T-cell (primary cell): ENCODE results near the gene FGF10. TPM values are rescaled to one million over a fixed set of nuclear protein-coding genes. Genes with fewer than 3 reads are reported as not detected.

Experiments
- ATAC-seq, 4 experiments: fragments of 200-7000 bp in 3 of 4; fragments of 150-1000 bp in 1 of 4; cut with Tn5 transposase; replicated peaks in 1 of 4; 1 replicate in 3 of 4; 2 replicates in 1 of 4; pipeline ENCODE4 v1.10.0; 2021; ENCODE audit warnings: moderate library complexity in 3 of 4, mild to moderate bottlenecking in 2 of 4, moderate number of reproducible peaks in 1 of 4
- CTCF ChIA-PET, 2 donors: fragments of 300-600 bp; sonication (Branson Sonifier 250); formaldehyde crosslinking; loops; one replicate each; lab custom pipeline; 2022; ENCODE audit warnings: antibody characterized with exemption in 2 of 2; lab: Charles Lee
- POLR2A ChIA-PET, 2 donors: fragments of 300-600 bp; sonication (Branson Sonifier 250); formaldehyde crosslinking; loops; one replicate each; lab custom pipeline; 2022; ENCODE audit warnings: antibody characterized with exemption in 2 of 2; lab: Charles Lee
- DNase-seq, 35 experiments: peaks; one replicate each; pipeline versions ENCODE4 v3.0.0 to v3.0.0-alpha.2; 2013 to 2023
- H3K27ac ChIP-seq: one replicate; pipeline ENCODE4 v1.5.1; 2013; ENCODE audit warnings: low read length
- H3K27me3 ChIP-seq, 2 experiments: replicated peaks in 1 of 2; 1 replicate in 1 of 2; 2 replicates in 1 of 2; pipeline versions ENCODE4 v1.6.1 to v1.7.0; 2013; ENCODE audit warnings: low read length in 1 of 2, mixed read lengths in 1 of 2; ENCODE audit not compliant: control insufficient read depth in 2 of 2, insufficient read depth in 2 of 2; ENCODE audit errors: extremely low read depth in 1 of 2
- H3K36me3 ChIP-seq, 2 donors: 1 replicate in 1 of 2; 2 replicates in 1 of 2; pipeline versions ENCODE4 v1.6.1 to v1.7.0; 2013; ENCODE audit warnings: low read length in 1 of 2; ENCODE audit not compliant: control insufficient read depth in 2 of 2, insufficient read depth in 1 of 2; ENCODE audit errors: extremely low read depth in 1 of 2
- H3K4me1 ChIP-seq, 2 experiments: 1 replicate in 1 of 2; 2 replicates in 1 of 2; pipeline versions ENCODE4 v1.6.1 to v1.7.0; 2013; ENCODE audit warnings: low read length in 2 of 2, mixed read lengths in 1 of 2; ENCODE audit not compliant: insufficient read depth in 2 of 2, control insufficient read depth in 1 of 2; ENCODE audit errors: extremely low read depth in 1 of 2
- H3K4me3 ChIP-seq, 2 donors: 1 replicate in 1 of 2; 2 replicates in 1 of 2; pipeline versions ENCODE4 v1.5.1 to v1.7.0; 2013; ENCODE audit warnings: mild to moderate bottlenecking in 2 of 2, low read length in 1 of 2, moderate library complexity in 1 of 2; ENCODE audit not compliant: control insufficient read depth in 1 of 2; ENCODE audit errors: extremely low read depth in 1 of 2
- H3K9me3 ChIP-seq: 2 replicates; pipeline ENCODE4 v1.7.0; 2013
- H3K27ac Mint-ChIP-seq, 2 donors: one replicate each; pipeline ENCODE4 v1.8.0; 2020 to 2021; ENCODE audit warnings: mild to moderate bottlenecking in 2 of 2, mixed read lengths in 2 of 2
- H3K27me3 Mint-ChIP-seq, 2 donors: one replicate each; pipeline ENCODE4 v1.8.0; 2021 to 2022; ENCODE audit warnings: mixed read lengths in 2 of 2
- H3K36me3 Mint-ChIP-seq: one replicate; pipeline ENCODE4 v1.8.0; 2021; ENCODE audit warnings: mixed read lengths
- H3K4me1 Mint-ChIP-seq, 3 donors: one replicate each; pipeline ENCODE4 v1.8.0; 2020 to 2022; ENCODE audit warnings: mixed read lengths in 3 of 3, mild to moderate bottlenecking in 1 of 3
- H3K4me3 Mint-ChIP-seq, 3 donors: one replicate each; pipeline ENCODE4 v1.8.0; 2020 to 2022; ENCODE audit warnings: mild to moderate bottlenecking in 3 of 3, mixed read lengths in 3 of 3, moderate library complexity in 3 of 3
- H3K9me3 Mint-ChIP-seq, 3 donors: one replicate each; pipeline ENCODE4 v1.8.0; 2020 to 2022; ENCODE audit warnings: mixed read lengths in 3 of 3
- WGBS: methylation state at CpG from one replicate; pipeline ENCODE4 v1.1.5; 2013; ENCODE audit warnings: missing lambda C conversion rate; ENCODE audit not compliant: insufficient coverage; 5-methylcytosine and 5-hydroxymethylcytosine counted together
- total RNA-seq, 35 experiments: library from RNA in 6 of 35; stranded (reverse) in 6 of 35; fragments of 120-200 nt in 1 of 35; gene quantifications; one replicate each; pipeline versions ENCODE4 v1.2.1 to v1.2.4 and lab custom pipeline; 2013 to 2026

The FGF10 gene
- total RNA-seq, 5 donors from 2014 or later (not counting 1 experiment from before 2014, with no cell fraction given) = not detected

- Mint-ChIP-seq H3K4me3 (no peak overlapping the region), H3K4me1 (no peaks in the 10 kb centered on the region), H3K27ac (no peak overlapping the region), H3K27me3 (no peaks in the 10 kb centered on the region), H3K36me3 (no peaks in the 10 kb centered on the region), H3K9me3 (peaks cover 0 to 8% (median 4%) of the 10 kb centered on the region in 3 donors)
- ATAC-seq = no peak
- H3K4me1 ChIP-seq = no peaks in the 10 kb centered on the region
- no peak overlapping the region for H3K4me3 ChIP-seq
- CTCF ChIA-PET = no interaction called here
- no peaks in the 10 kb centered on the region for H3K9me3 ChIP-seq
- H3K36me3 ChIP-seq = no peaks in the 10 kb centered on the region
- H3K27me3 ChIP-seq = no peaks in the 10 kb centered on the region
- H3K27ac ChIP-seq = no peak overlapping the region
- POLR2A ChIA-PET = no interaction called here
- no peak for DNase-seq
These were observed 123.5 kb downstream of the FGF10 start for GRCh38 chr5:44265713-44266112.

- no peak overlapping the region for H3K27ac Mint-ChIP-seq
- Histone ChIP-seq H3K4me1 (no peaks in the 10 kb centered on the region), H3K36me3 (no peaks in the 10 kb centered on the region), H3K4me3 (no peak overlapping the region), H3K27ac (no peak overlapping the region), H3K9me3 (no peaks in the 10 kb centered on the region), H3K27me3 (no peaks in the 10 kb centered on the region)
- ChIA-PET POLR2A (no interaction called here), CTCF (no interaction called here)
- H3K36me3 Mint-ChIP-seq = no peaks in the 10 kb centered on the region
- DNase-seq (no peak), ATAC-seq (no peak)
- no peak overlapping the region for H3K4me3 Mint-ChIP-seq
- H3K9me3 Mint-ChIP-seq = peaks cover 0 to 11% (median 3%) of the 10 kb centered on the region in 3 donors
- no peaks in the 10 kb centered on the region for H3K4me1 Mint-ChIP-seq
- no peaks in the 10 kb centered on the region for H3K27me3 Mint-ChIP-seq
These were observed 128.4 kb downstream of the FGF10 start for GRCh38 chr5:44260793-44261192.

- H3K4me1 Mint-ChIP-seq = no peaks in the 10 kb centered on the region
- ChIA-PET POLR2A (no interaction called here), CTCF (no interaction called here)
These were observed 131.4 kb downstream of the FGF10 start for GRCh38 chr5:44257653-44258365.

GRCh38 chr5:44257221-44257620, 132.0 kb downstream of the FGF10 start:
- H3K36me3 Mint-ChIP-seq = no peaks in the 10 kb centered on the region
- no peak for ATAC-seq
- H3K27ac Mint-ChIP-seq = no peak overlapping the region

More at GRCh38 chr5:44257653-44258365, 131.4 kb downstream of the FGF10 start:
- Mint-ChIP-seq H3K27ac (no peak overlapping the region), H3K27me3 (no peaks in the 10 kb centered on the region), H3K36me3 (no peaks in the 10 kb centered on the region), H3K9me3 (peaks cover 0 to 11% (median 8%) of the 10 kb centered on the region in 3 donors), H3K4me3 (no peak overlapping the region)
- WGBS = 100% methylated on average over 1 of the region's 4 CpGs
- Histone ChIP-seq H3K9me3 (no peaks in the 10 kb centered on the region), H3K4me3 (no peak overlapping the region), H3K27me3 (no peaks in the 10 kb centered on the region), H3K36me3 (no peaks in the 10 kb centered on the region), H3K27ac (no peak overlapping the region), H3K4me1 (no peaks in the 10 kb centered on the region)
- ATAC-seq (no peak), DNase-seq (no peak)

More at GRCh38 chr5:44257221-44257620, 132.0 kb downstream of the FGF10 start:
- Histone ChIP-seq H3K27me3 (no peaks in the 10 kb centered on the region), H3K4me3 (no peak overlapping the region), H3K36me3 (no peaks in the 10 kb centered on the region), H3K4me1 (no peaks in the 10 kb centered on the region), H3K9me3 (no peaks in the 10 kb centered on the region), H3K27ac (no peak overlapping the region)
- Mint-ChIP-seq H3K9me3 (peaks cover 0 to 11% (median 3%) of the 10 kb centered on the region in 3 donors), H3K4me1 (no peaks in the 10 kb centered on the region), H3K4me3 (no peak overlapping the region), H3K27me3 (no peaks in the 10 kb centered on the region)
- WGBS = 94% methylated on average over 3 of the region's 3 CpGs
- ChIA-PET CTCF (no interaction called here), POLR2A (no interaction called here)
- no peak for DNase-seq
